ENCODE results near the gene PNPLA5. TPM values are rescaled to one million over a fixed set of nuclear protein-coding genes. Genes with fewer than 3 reads are reported as not detected.

Gene PNPLA5
- total and polyA plus RNA-seq, 2 of the 8 experiments (the other 6 are each of a cell fraction or from before 2014, with no cell fraction given): 3.9 to 6.8 TPM

DNA sequence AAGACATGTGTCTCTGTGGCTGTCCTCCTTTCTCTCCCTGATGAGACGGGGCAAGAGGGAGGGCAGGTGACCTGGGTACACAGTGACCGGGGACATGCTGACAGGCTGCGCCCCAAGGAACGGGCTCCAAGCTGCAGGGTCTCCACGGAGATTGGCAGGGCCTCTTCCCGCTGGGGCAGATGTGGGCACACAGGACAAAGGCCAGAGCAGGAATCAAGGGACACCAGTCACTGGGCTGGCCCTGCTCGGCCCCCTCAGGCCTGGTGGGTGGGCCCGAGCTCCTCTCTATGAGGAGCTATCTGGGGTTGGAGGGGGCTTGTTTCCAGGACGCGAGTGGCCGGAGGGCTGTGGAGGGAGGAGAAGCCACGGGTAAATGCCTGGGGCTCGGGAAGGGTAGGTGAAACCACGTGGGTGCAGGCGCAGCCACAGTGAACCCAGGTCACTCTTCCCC lies 11.2 kb downstream of the PNPLA5 start:
- H4K8ac ChIP-seq (ENCODE audit: extremely low read depth, insufficient read depth, low read length): peak overlapping the region; percentile 57; the same call in 1 of the 2 replicates
- no peaks in the 10 kb centered on the region for H3K36me3 ChIP-seq (ENCODE audit: control insufficient read depth in 2 of 4, insufficient read depth in 4 of 4, low read length in 3 of 4)
- no peak overlapping the region for H3K9ac ChIP-seq (replicated peaks in 1 of 4; ENCODE audit: extremely low read depth in 1 of 4, low read depth in 3 of 4, low read length in 3 of 4)
- H2AK5ac ChIP-seq (ENCODE audit: low read depth, low read length): no peak overlapping the region
- no peaks in the 10 kb centered on the region for H3K27me3 ChIP-seq (replicated peaks in 1 of 4; ENCODE audit: control insufficient read depth in 3 of 4, extremely low read depth in 1 of 4, insufficient read depth in 3 of 4, low read length in 3 of 4)
- DNase-seq (ENCODE audit: low read depth in 1 of 2, low spot score in 2 of 2) (no peak), FAIRE-seq (no peak)
- no peak overlapping the region for H2BK5ac ChIP-seq (ENCODE audit: low read depth, low read length)
- no peak overlapping the region for H2AFZ ChIP-seq (ENCODE audit: low read length)
- H3K9me3 ChIP-seq (ENCODE audit: insufficient read depth in 2 of 2, low read depth in 1 of 2, low read length in 1 of 2): no peaks in the 10 kb centered on the region
- no peak overlapping the region for H3K27ac ChIP-seq (ENCODE audit: low read depth, low read length)
- no peak overlapping the region for H4K5ac ChIP-seq (ENCODE audit: insufficient read length, low read depth, low read length)
- H3K14ac ChIP-seq (ENCODE audit: insufficient read length): no peak overlapping the region
- H3K18ac ChIP-seq (ENCODE audit: extremely low read depth, low read length): no peak overlapping the region
- no peak overlapping the region for H3K4me3 ChIP-seq (ENCODE audit: extremely low read depth in 1 of 4, insufficient read depth in 2 of 4, low read depth in 3 of 4, low read length in 4 of 4)
- WGBS, 2 experiments (ENCODE audit: extremely low coverage in 1 of 2, insufficient coverage in 1 of 2, insufficient read length in 1 of 2, insufficient replicate concordance in 2 of 2, low coverage in 1 of 2, low lambda C conversion rate in 2 of 2, missing lambda C conversion rate in 1 of 2): 85% methylated on average over 15 of the region's 15 CpGs; no CpG with 5 or more reads in 1 of the 2 experiments
- H2BK20ac ChIP-seq (ENCODE audit: low read length): no peak overlapping the region
- ChIA-PET POLR2A (ENCODE audit: partially characterized antibody) (no interaction called here), CTCF (ENCODE audit: partially characterized antibody) (interaction anchor here (0.7 to 7.5 kb wide), 6 partner anchors 12 to 65 kb away, joined by 3 to 226 read pairs (median 6); partner anchors contain the start of gene PNPLA5)
- H4K20me1 ChIP-seq (replicated peaks in 1 of 2; ENCODE audit: control insufficient read depth in 1 of 2, insufficient read depth in 2 of 2, low read length in 2 of 2): peaks cover 0 to 4% of the 10 kb centered on the region in 2 experiments
- peaks cover 0 to 3% (median 2%) of the 10 kb centered on the region in 4 experiments; a peak in 1 of 7 replicates for H3K4me1 ChIP-seq (replicated peaks in 1 of 4; ENCODE audit: control insufficient read depth in 3 of 4, insufficient read depth in 4 of 4, low read length in 3 of 4)
- H2BK120ac ChIP-seq (replicated peaks; ENCODE audit: low read depth, low read length): no peak overlapping the region
- H3K56ac ChIP-seq (replicated peaks; ENCODE audit: insufficient read length, low read depth, low read length): no peak overlapping the region
- no peak overlapping the region for H4K91ac ChIP-seq (replicated peaks; ENCODE audit: insufficient read length, low read length)
- no peak overlapping the region for H3K4ac ChIP-seq (replicated peaks; ENCODE audit: insufficient read length, low read depth, low read length)
- no peaks in the 10 kb centered on the region for H3K23me2 ChIP-seq (ENCODE audit: low read depth, low read length)
- no peaks in the 10 kb centered on the region for H3K79me2 ChIP-seq (ENCODE audit: control insufficient read depth in 1 of 2, insufficient read depth in 2 of 2, low read length in 2 of 2)
- H3K4me2 ChIP-seq (ENCODE audit: insufficient read depth in 1 of 2, low read depth in 2 of 2, low read length in 2 of 2): no peak overlapping the region
- H3K79me1 ChIP-seq (ENCODE audit: low read depth, low read length): no peaks in the 10 kb centered on the region
- no peak overlapping the region for H2BK12ac ChIP-seq (ENCODE audit: low read depth, low read length)
- H3K23ac ChIP-seq (ENCODE audit: insufficient read length): no peak overlapping the region
- H2BK15ac ChIP-seq (ENCODE audit: low read length): no peak overlapping the region
- TF ChIP-seq PHF8 (conservative IDR thresholded peaks at IDR 0.05; ENCODE audit: low read depth, low read length) (no peak), EGR1 (IDR thresholded peaks at IDR 0.05; ENCODE audit: borderline replicate concordance, low read depth, low read length) (no peak), SUZ12 (IDR thresholded peaks at IDR 0.05; ENCODE audit: low read length) (no peak), BRCA1 (IDR thresholded peaks at IDR 0.05; ENCODE audit: low read depth, low read length) (no peak), CHD1 (IDR thresholded peaks at IDR 0.05; ENCODE audit: low read depth, low read length) (no peak), SIRT6 (IDR thresholded peaks at IDR 0.05; ENCODE audit: low read length) (no peak), SIX5 (IDR thresholded peaks at IDR 0.05; ENCODE audit: low read depth, low read length) (no peak), RBBP5 (IDR thresholded peaks at IDR 0.05; ENCODE audit: borderline replicate concordance, low read depth, low read length) (no peak), SP4 (IDR thresholded peaks at IDR 0.05; ENCODE audit: low read length) (no peak), EP300 (IDR thresholded peaks at IDR 0.05; ENCODE audit: borderline replicate concordance in 1 of 2, low read depth in 2 of 2, low read length in 2 of 2) (no peak), HDAC2 (IDR thresholded peaks at IDR 0.05; ENCODE audit: borderline replicate concordance in 1 of 2, low read depth in 2 of 2, low read length in 2 of 2) (no peak), TAF7 (optimal IDR thresholded peaks at IDR 0.05; ENCODE audit: borderline replicate concordance, low read depth, low read length) (no peak), FOSL1 (IDR thresholded peaks at IDR 0.05; ENCODE audit: insufficient read depth, low read depth, low read length) (no peak), CEBPB (IDR thresholded peaks at IDR 0.05; ENCODE audit: low read depth, low read length) (no peak), CBX8 (IDR thresholded peaks at IDR 0.05; ENCODE audit: borderline replicate concordance, low read depth, low read length) (no peak)
